Adrenal gland (tissue), 12 donors: ENCODE measurements around the gene IL1RAPL1. TPM values are rescaled to one million over a fixed set of nuclear protein-coding genes. Genes with fewer than 3 reads are reported as not detected.

Experiments
- DNase-seq, 7 donors: peaks; one replicate each; pipeline ENCODE4 v3.0.0-alpha.2; 2019 to 2020
- H3K27ac ChIP-seq, 5 donors: fragments of 200-600 bp; sonication (generic) in 4 of 5; 1 replicate in 3 of 5; 2 replicates in 2 of 5; pipeline versions ENCODE4 v1.5.1 to v1.8.0; 2016 to 2020; ENCODE audit warnings: mild to moderate bottlenecking in 1 of 5
- H3K27me3 ChIP-seq: fragments of 200-600 bp; 2 replicates; pipeline ENCODE4 v1.8.0; 2021
- H3K36me3 ChIP-seq, 2 donors: fragments of 200-600 bp; replicated peaks in 1 of 2; 1 replicate in 1 of 2; 2 replicates in 1 of 2; pipeline versions ENCODE4 v1.5.1 to v1.8.0; 2018 to 2022
- H3K4me1 ChIP-seq, 2 donors: fragments of 200-600 bp; replicated peaks in 1 of 2; 1 replicate in 1 of 2; 2 replicates in 1 of 2; pipeline versions ENCODE4 v1.5.1 to v1.8.0; 2018 to 2021
- H3K4me3 ChIP-seq, 4 donors: fragments of 200-600 bp; sonication (generic) in 3 of 4; one replicate each; pipeline ENCODE4 v1.5.1; 2016 to 2018
- H3K9me3 ChIP-seq, 3 donors: fragments of 200-600 bp; sonication (generic) in 1 of 3; replicated peaks in 1 of 3; 1 replicate in 2 of 3; 2 replicates in 1 of 3; pipeline versions ENCODE4 v1.5.1 to v1.8.0; 2016 to 2021
- POLR2A ChIP-seq, 2 donors: fragments of 450-650 bp; IDR thresholded peaks; one replicate each; pipeline ENCODE4 v1.6.1; 2017; ENCODE audit warnings: antibody characterized with exemption in 2 of 2, mild to moderate bottlenecking in 2 of 2, moderate library complexity in 1 of 2
- WGBS, 4 donors: extraction: QIAGEN DNeasy Blood & Tissue Kit in 2 of 4; methylation state at CpG; one replicate each; pipeline versions ENCODE4 v1.1.5 to v1.1.7; 2013 to 2017; 5-methylcytosine and 5-hydroxymethylcytosine counted together
- intact Hi-C, 2 donors: fragments of 100-400 bp; cut with DNase I; formaldehyde crosslinking; loops; one replicate each; pipeline versions ENCODE4 v1.14.1 to v1.15.0; 2022 to 2023
- polyA plus RNA-seq, 3 donors: library from polyadenylated mRNA; stranded (reverse); fragments of 200-250 nt in 2 of 3; fragments of 350-450 nt in 1 of 3; fragmentation: Illumina TruSeq in 1 of 3; extraction: RNeasy Lipid Tissue Mini Kit (QIAGEN cat#74804) in 1 of 3; gene quantifications; one replicate each; pipeline ENCODE4 v1.2.3, GENCODE V29; 2013 to 2014
- total RNA-seq, 9 donors: library from RNA; depleted of rRNA in 4 of 9; stranded (reverse); fragments of >200 nt in 4 of 9; fragments of 120-200 nt in 1 of 9; fragmentation: NEBNext Ultra II Directional in 1 of 9; extraction: Animal tissue kit (Norgen Biotek cat#: 25700) in 1 of 9; gene quantifications; one replicate each; pipeline versions ENCODE4 v1.1.0 to v1.2.4, GENCODE V29; 2013 to 2023
- TF ChIP-seq, protein P1 (sequence below), 6 experiments: fragments of 450-650 bp in 4 of 6; fragments of 200-600 bp in 2 of 6; sonication (generic) in 1 of 6; IDR thresholded peaks; 1 replicate in 5 of 6; 2 replicates in 1 of 6; pipeline versions ENCODE4 v1.5.1 to v1.8.0; 2016 to 2021; ENCODE audit warnings: antibody characterized with exemption in 6 of 6, mild to moderate bottlenecking in 2 of 6, moderate library complexity in 1 of 6
- donor health status: healthy with polysubstance abuse.
- donor health status: Bipolar disorder and iron deficiency.
- donor health status: DM: yes; HTN: yes; CAD: no.
- donor health status: DM: no; HTN: no; CAD: no.
- donor health status: DM: no; HTN: no; CAD: no.
- donor health status: DM: yes; HTN: yes; CAD: no.

Gene IL1RAPL1
- total and polyA plus RNA-seq, 12 donors: 1.1 TPM; not detected in 11

DNA sequence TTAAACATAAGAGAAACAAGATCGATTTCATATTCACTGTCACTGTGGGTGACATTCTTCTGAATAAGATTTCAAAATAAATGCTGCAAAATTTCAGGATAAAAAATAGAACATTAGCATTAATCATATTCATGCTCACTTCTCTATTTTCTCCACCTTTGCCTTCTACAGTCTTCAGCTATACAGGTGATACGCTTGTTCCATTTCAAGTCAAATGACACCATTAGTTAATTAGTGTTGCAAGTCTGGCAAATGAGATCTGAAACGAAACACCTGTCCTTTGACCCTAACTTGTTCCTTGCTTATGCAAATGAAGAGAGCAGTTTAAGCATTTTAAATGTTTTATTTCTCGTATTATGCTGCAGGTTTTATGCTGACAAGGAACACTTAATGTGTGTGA is 960.6 kb downstream of the IL1RAPL1 start:
- no peak overlapping the region for H3K4me3 ChIP-seq
- H3K27ac ChIP-seq: no peak overlapping the region
- intact Hi-C loops: no loop called here
- no peaks in the 10 kb centered on the region for H3K9me3 ChIP-seq
- H3K4me1 ChIP-seq: no peaks in the 10 kb centered on the region
- no peaks in the 10 kb centered on the region for H3K27me3 ChIP-seq
- no peak for TF ChIP-seq POLR2A (IDR thresholded peaks at IDR 0.05)
- TF ChIP-seq, protein P1, sequence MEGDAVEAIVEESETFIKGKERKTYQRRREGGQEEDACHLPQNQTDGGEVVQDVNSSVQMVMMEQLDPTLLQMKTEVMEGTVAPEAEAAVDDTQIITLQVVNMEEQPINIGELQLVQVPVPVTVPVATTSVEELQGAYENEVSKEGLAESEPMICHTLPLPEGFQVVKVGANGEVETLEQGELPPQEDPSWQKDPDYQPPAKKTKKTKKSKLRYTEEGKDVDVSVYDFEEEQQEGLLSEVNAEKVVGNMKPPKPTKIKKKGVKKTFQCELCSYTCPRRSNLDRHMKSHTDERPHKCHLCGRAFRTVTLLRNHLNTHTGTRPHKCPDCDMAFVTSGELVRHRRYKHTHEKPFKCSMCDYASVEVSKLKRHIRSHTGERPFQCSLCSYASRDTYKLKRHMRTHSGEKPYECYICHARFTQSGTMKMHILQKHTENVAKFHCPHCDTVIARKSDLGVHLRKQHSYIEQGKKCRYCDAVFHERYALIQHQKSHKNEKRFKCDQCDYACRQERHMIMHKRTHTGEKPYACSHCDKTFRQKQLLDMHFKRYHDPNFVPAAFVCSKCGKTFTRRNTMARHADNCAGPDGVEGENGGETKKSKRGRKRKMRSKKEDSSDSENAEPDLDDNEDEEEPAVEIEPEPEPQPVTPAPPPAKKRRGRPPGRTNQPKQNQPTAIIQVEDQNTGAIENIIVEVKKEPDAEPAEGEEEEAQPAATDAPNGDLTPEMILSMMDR (IDR thresholded peaks at IDR 0.05): no peak
- WGBS, 4 donors: 69 to 91% (median 78%) methylated on average over 4 of the region's 4 CpGs
- no peak for DNase-seq
- no peaks in the 10 kb centered on the region for H3K36me3 ChIP-seq

DNA sequence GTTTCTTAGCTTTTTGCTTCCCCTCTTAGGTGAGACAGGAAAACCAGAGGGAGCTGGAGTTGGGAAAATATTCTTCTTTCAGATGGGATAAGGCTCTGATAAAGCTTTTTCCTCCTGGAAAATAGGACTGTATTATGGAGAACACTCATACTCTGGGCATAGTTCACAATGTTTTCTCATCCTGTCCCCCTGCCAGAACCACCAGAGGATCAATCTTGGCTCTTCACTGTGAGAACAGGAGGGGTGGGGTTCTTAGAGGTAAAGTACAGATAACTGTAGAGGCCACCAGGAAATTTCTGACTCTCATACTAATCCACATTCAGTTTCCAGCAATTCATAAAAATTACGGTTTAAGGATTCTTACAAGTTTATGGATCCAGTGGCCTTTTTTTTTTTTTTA is 966.3 kb downstream of the IL1RAPL1 start:
- intact Hi-C loops: no loop called here
- no peak for TF ChIP-seq POLR2A (IDR thresholded peaks at IDR 0.05)
- TF ChIP-seq, protein P1 (IDR thresholded peaks at IDR 0.05): no peak
- no peaks in the 10 kb centered on the region for H3K36me3 ChIP-seq
- DNase-seq: no peak
- 77 to 92% (median 84%) methylated on average over 1 of the region's 1 CpG for WGBS, 4 donors
- H3K27ac ChIP-seq: no peak overlapping the region
- H3K4me1 ChIP-seq: no peaks in the 10 kb centered on the region
- H3K4me3 ChIP-seq: no peak overlapping the region
- H3K9me3 ChIP-seq: no peaks in the 10 kb centered on the region
- H3K27me3 ChIP-seq: no peaks in the 10 kb centered on the region

GRCh38 chrX:29555465-29556091 is 968.3 kb downstream of the IL1RAPL1 start:
- H3K4me1 ChIP-seq: no peaks in the 10 kb centered on the region
- 46 to 84% (median 73%) methylated on average over 1 of the region's 1 CpG for WGBS, 4 donors
- TF ChIP-seq POLR2A (IDR thresholded peaks at IDR 0.05): no peak

GRCh38 chrX:29560065-29560464 is 972.8 kb downstream of the IL1RAPL1 start:
- intact Hi-C loops: no loop called here
- Histone ChIP-seq H3K4me1 (no peaks in the 10 kb centered on the region), H3K36me3 (no peaks in the 10 kb centered on the region), H3K4me3 (no peak overlapping the region), H3K27ac (no peak overlapping the region), H3K27me3 (no peaks in the 10 kb centered on the region), H3K9me3 (peaks cover 0 to 9% (median 0%) of the 10 kb centered on the region in 3 donors)
- TF ChIP-seq, protein P1 (IDR thresholded peaks at IDR 0.05): no peak
- no peak for TF ChIP-seq POLR2A (IDR thresholded peaks at IDR 0.05)
- no peak for DNase-seq
- 82 to 92% (median 90%) methylated on average over 1 of the region's 1 CpG for WGBS, 4 donors

More at GRCh38 chrX:29555465-29556091, 968.3 kb downstream of the IL1RAPL1 start:
- no peaks in the 10 kb centered on the region for H3K36me3 ChIP-seq
- peaks cover 0 to 8% (median 0%) of the 10 kb centered on the region in 3 donors for H3K9me3 ChIP-seq
- H3K4me3 ChIP-seq: no peak overlapping the region
- H3K27me3 ChIP-seq: no peaks in the 10 kb centered on the region
- no peak overlapping the region for H3K27ac ChIP-seq
- intact Hi-C loops: no loop called here
- no peak for DNase-seq

GRCh38 chrX:29561417-29561816 is 974.2 kb downstream of the IL1RAPL1 start:
- TF ChIP-seq, protein P1 (IDR thresholded peaks at IDR 0.05): no peak
- TF ChIP-seq POLR2A (IDR thresholded peaks at IDR 0.05): no peak
- no peak for DNase-seq
- no peak overlapping the region for H3K4me3 ChIP-seq
- intact Hi-C loops: no loop called here
- WGBS, 4 donors: 49 to 75% (median 61%) methylated on average over 3 of the region's 3 CpGs
- no peak overlapping the region for H3K27ac ChIP-seq
- no peaks in the 10 kb centered on the region for H3K4me1 ChIP-seq
- no peaks in the 10 kb centered on the region for H3K27me3 ChIP-seq
- H3K36me3 ChIP-seq: no peaks in the 10 kb centered on the region
- H3K9me3 ChIP-seq: peaks cover 0 to 9% (median 0%) of the 10 kb centered on the region in 3 donors
